AG09319 (cell line): ENCODE measurements around the gene PLCL1.

Source experiments
- DNase-seq: peaks from one replicate; pipeline ENCODE4 v3.0.0-alpha.2; 2010; ENCODE audit warnings: low read depth; ENCODE audit errors: extremely low read depth
- TF ChIP-seq, protein P1 (sequence below): IDR thresholded peaks from 2 replicates; pipeline ENCODE4 v1.5.1; 2011; ENCODE audit warnings: low read depth, mild to moderate bottlenecking, inconsistent platforms, low read length, moderate library complexity

PLCL1 gene

DNA sequence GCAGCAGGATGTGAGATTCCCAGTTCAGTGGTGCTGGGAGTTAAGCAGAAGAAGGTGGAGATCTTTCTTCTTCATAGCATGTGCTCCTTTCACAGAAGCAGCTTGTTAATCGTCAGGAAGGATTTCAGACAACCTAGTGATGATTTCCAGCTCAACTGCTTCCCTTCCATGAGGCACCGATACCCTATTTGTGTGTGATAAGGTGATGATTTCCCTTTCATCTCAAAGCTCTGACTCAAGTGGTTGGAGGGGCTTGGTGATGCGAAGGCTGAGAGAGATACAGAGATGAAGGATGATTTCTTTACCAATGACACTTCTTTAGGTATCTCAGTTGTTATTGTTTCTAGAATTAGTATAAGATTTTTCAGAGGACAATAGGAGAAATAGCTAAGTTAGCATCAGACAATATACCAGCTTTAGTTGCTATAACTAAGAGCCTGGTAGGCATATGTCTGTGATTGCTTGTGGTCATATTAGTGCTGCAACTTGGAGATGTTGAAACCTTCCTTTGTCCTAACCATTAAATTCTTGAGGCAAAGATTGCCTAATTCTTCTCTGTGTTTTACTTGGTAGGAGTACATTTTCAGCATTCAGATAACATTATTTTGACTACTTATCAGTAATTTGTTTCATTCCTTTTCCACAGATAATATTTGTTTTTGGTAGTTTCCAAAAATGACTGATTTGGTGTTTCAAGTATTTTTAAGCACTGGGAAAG is 111.3 kb downstream of the PLCL1 start:
- peak; percentile 39 for DNase-seq
- TF ChIP-seq, protein P1, sequence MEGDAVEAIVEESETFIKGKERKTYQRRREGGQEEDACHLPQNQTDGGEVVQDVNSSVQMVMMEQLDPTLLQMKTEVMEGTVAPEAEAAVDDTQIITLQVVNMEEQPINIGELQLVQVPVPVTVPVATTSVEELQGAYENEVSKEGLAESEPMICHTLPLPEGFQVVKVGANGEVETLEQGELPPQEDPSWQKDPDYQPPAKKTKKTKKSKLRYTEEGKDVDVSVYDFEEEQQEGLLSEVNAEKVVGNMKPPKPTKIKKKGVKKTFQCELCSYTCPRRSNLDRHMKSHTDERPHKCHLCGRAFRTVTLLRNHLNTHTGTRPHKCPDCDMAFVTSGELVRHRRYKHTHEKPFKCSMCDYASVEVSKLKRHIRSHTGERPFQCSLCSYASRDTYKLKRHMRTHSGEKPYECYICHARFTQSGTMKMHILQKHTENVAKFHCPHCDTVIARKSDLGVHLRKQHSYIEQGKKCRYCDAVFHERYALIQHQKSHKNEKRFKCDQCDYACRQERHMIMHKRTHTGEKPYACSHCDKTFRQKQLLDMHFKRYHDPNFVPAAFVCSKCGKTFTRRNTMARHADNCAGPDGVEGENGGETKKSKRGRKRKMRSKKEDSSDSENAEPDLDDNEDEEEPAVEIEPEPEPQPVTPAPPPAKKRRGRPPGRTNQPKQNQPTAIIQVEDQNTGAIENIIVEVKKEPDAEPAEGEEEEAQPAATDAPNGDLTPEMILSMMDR = no peak

DNA sequence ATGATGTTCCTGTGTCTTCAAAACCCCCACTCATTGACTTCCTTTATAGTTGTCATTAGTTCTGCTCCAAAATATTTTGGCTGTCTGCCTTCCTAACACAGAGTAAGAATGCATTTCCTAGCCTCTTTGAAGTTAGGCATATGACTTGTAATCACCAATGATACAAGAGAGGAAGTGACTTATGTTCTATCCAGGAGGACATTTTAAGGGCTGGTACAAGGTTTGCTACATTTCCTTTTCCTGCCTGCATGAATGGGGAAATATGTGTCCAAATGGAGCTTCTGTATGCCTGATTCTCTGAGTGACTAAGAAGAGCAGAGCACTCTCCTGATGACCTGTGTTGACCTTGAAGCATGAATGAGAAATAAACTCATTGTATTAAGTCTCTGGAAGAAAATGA is 115.1 kb downstream of the PLCL1 start:
- TF ChIP-seq, protein P1 = no peak
- DNase-seq = no peak

DNA sequence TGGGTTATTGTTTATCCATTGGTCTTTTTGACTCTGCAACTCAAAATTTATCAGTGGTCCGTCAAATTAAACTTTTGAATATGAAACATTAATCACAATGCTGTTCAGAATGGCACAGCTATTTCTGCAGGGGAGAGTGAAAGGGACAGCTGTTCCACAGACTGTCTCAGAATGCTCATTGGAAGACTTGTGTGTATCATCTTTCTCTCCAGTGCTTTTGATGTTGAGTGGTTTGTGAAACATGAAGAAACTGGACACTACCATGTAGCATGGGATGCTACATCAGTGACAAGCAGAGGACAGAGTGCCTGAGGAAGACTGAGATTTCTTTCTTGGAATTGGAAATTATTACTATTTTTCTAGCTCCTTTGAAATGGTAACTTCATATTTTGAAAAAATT is 115.7 kb downstream of the PLCL1 start:
- TF ChIP-seq, protein P1 = no peak
- DNase-seq = no peak

DNA sequence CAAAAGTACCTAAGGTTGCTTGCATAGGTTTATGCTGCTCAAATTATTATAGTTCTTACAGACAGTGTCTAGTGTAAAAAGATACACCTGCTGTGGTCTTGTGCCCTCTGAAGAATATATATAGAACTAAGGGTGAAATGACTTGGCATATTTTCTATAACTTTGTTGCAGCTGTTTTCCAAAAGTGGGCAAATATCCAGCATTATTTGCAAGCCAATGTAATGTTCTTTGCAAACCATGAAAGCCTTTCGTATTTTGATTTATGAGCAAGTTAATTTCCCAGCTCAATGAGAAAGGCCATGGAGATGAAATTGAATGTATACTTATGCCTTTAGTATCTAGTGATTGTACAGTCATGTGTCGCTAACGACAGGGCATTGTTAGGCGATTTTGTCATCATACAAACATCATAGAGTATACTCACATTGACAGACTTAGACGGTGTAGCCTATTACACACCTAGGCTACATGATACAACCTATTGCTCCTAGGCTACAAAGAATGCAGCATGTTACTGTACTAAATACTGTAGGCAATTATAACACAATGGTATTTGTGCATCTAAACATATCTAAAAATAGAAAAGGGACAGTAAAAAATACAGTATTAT is 116.3 kb downstream of the PLCL1 start:
- no peak for DNase-seq
- TF ChIP-seq, protein P1 = no peak

DNA sequence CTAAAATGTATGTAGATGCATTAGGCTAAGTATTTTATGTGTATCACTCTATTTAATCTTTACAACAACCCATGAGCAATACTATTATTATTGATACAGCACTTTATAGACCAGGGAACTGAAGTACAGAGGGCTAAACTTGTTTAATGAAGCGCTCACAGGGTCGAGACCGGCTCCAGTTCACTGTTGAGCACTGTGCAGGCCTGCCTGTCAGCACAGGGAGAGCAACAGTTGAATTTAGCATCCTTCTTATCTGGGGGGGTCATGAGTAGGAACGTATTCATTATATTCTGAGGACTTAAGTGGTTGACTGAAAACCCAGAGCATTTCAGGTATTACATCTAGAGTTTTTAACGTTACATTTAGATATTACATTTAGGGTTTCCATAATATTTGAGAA is 120.1 kb downstream of the PLCL1 start:
- no peak for DNase-seq
- TF ChIP-seq, protein P1 = no peak

DNA sequence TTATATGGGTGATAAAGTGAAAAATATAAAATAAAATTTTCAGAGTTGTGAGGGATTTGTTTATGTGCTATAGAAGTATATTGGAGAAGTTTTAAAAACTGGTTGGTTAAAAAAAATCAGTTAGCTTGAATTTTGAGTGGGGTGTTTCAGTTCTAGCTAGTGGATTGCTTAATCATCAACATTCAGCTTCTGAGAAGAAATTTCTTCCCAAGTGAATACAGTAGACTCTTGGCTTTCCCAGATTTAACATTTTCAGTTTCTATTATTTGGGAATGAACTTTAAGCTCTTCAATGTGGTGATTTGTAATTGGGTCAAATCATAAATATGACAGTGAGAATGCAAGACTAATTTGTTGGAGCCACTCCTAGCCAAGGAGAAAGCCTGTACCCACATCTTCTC is 120.8 kb downstream of the PLCL1 start:
- TF ChIP-seq, protein P1 = no peak
- no peak for DNase-seq

DNA sequence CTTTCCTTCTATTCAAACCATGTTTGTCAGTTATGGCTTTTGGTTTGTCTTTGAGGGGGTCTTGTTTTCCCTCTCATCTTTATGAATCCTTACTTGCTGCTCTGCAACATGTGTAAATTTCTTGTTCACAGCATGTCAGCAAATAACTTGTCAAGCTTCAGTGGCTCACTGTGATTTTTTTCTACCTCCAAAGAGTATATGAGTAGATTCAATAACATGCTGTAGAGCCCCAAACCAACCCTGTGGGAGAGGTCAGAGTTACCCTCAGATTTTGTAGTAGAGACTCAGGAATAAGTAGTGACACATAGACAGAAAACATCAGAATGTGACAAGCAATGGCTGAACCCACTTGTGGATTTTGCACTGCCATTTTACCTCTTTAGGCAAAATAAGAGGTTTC is 121.6 kb downstream of the PLCL1 start:
- TF ChIP-seq, protein P1 = no peak
- DNase-seq = no peak
